HepG2 (cell line): ENCODE results near the gene ANKRD13C. TPM values are rescaled to one million over a fixed set of nuclear protein-coding genes. Genes with fewer than 3 reads are reported as not detected.
A peak's percentile ranks its signal among the peaks of the same experiment; 100 is the strongest.

Experiments
- ADNP ChIP-seq: sonication (generic); formaldehyde crosslinking; IDR thresholded peaks from 2 replicates; pipeline ENCODE4 v1.4.0; 2020; ENCODE audit warnings: missing genetic modification reagents
- BORCS8-MEF2B ChIP-seq: sonication (generic); formaldehyde crosslinking; IDR thresholded peaks from 2 replicates; pipeline ENCODE4 v1.8.0; 2022; ENCODE audit warnings: mild to moderate bottlenecking, missing genetic modification reagents
- NR3C1 ChIP-seq: sonication (generic); formaldehyde crosslinking; IDR thresholded peaks from 2 replicates; pipeline ENCODE4 v1.4.0; 2020; ENCODE audit warnings: missing genetic modification reagents
- PLRG1 ChIP-seq: fragments of 450-650 bp; conservative IDR thresholded peaks from 2 replicates; pipeline ENCODE4 v1.6.1; 2016
- SCMH1 ChIP-seq: sonication (generic); formaldehyde crosslinking; IDR thresholded peaks from 2 replicates; pipeline ENCODE4 v1.9.0; 2021; ENCODE audit warnings: missing genetic modification reagents, mild to moderate bottlenecking, borderline replicate concordance
- SP2 ChIP-seq: sonication (generic); formaldehyde crosslinking; IDR thresholded peaks from 2 replicates; pipeline ENCODE4 v1.5.1; 2020; ENCODE audit warnings: mild to moderate bottlenecking, missing genetic modification reagents
- SP5 ChIP-seq: IDR thresholded peaks from 2 replicates; pipeline ENCODE4 v1.6.1; 2016; ENCODE audit warnings: low read depth, borderline replicate concordance
- SRSF1 ChIP-seq: fragments of 200-400 bp; formaldehyde crosslinking; optimal IDR thresholded peaks from 2 replicates; pipeline ENCODE3; 2017; ENCODE audit warnings: mild to moderate bottlenecking, low read depth, low read length, moderate library complexity
- TCF7 ChIP-seq: sonication (generic); IDR thresholded peaks from 2 replicates; pipeline ENCODE4 v1.6.1; 2016; ENCODE audit warnings: antibody characterized with exemption, low read depth
- TFDP1 ChIP-seq: IDR thresholded peaks from 2 replicates; pipeline ENCODE4 v1.6.1; 2016; ENCODE audit warnings: missing compliant biosample characterization, missing genetic modification reagents, borderline replicate concordance
- YY1 ChIP-seq: IDR thresholded peaks from 2 replicates; pipeline ENCODE4 v1.6.1; 2011; ENCODE audit warnings: low read length, low read depth, moderate library complexity, mild to moderate bottlenecking; ENCODE audit not compliant: insufficient read depth, insufficient replicate concordance
- ZBTB7B ChIP-seq: sonication (generic); formaldehyde crosslinking; IDR thresholded peaks from 2 replicates; pipeline ENCODE4 v1.4.0; 2020; ENCODE audit warnings: missing genetic modification reagents
- ZFP82 ChIP-seq: sonication (generic); formaldehyde crosslinking; IDR thresholded peaks from 2 replicates; pipeline ENCODE4 v1.5.1; 2020; ENCODE audit warnings: mild to moderate bottlenecking, missing genetic modification reagents, borderline replicate concordance
- ZNF180 ChIP-seq: sonication (generic); formaldehyde crosslinking; IDR thresholded peaks from 2 replicates; pipeline ENCODE4 v1.4.0; 2020; ENCODE audit warnings: low read depth, missing genetic modification reagents, borderline replicate concordance
- ZNF451 ChIP-seq: sonication (generic); formaldehyde crosslinking; IDR thresholded peaks from 2 replicates; pipeline ENCODE4 v1.5.0; 2020; ENCODE audit warnings: mild to moderate bottlenecking, missing genetic modification reagents
- ZNF598 ChIP-seq: sonication (generic); formaldehyde crosslinking; IDR thresholded peaks from 2 replicates; pipeline ENCODE4 v1.5.1; 2020; ENCODE audit warnings: mild to moderate bottlenecking, missing genetic modification reagents, borderline replicate concordance
- ZNF672 ChIP-seq: sonication (generic); formaldehyde crosslinking; IDR thresholded peaks from 2 replicates; pipeline ENCODE4 v1.8.1; 2022; ENCODE audit warnings: missing genetic modification reagents
- polyA plus RNA-seq, 8 experiments: library from polyadenylated mRNA; depleted of rRNA in 3 of 8; stranded (reverse) in 7 of 8; unstranded in 1 of 8; fragments of >200 nt; fragmentation: Illumina TruSeq in 4 of 8; extraction: Trizol in 4 of 8; gene quantifications; 2 replicates each; pipeline versions ENCODE4 v1.2.1 to v1.2.3, GENCODE V29; 2011 to 2016; ENCODE audit warnings: low read depth in 4 of 8, missing spikeins in 1 of 8, mixed read lengths in 1 of 8; ENCODE audit not compliant: insufficient read depth in 1 of 8
- total RNA-seq, 5 experiments: library from RNA; depleted of rRNA; stranded (reverse); fragments of >200 nt; fragmentation: Illumina TruSeq; extraction: Trizol; gene quantifications; 2 replicates each; pipeline ENCODE4 v1.2.3, GENCODE V29; 2016; ENCODE audit warnings: low read depth in 1 of 5
- TF ChIP-seq, protein P1 (sequence below): sonication (generic); formaldehyde crosslinking; conservative IDR thresholded peaks from 2 replicates; pipeline ENCODE4 v1.8.0; 2022; ENCODE audit warnings: mild to moderate bottlenecking, moderate library complexity, missing genetic modification reagents
- TF ChIP-seq, protein P2 (sequence below): sonication (generic); formaldehyde crosslinking; IDR thresholded peaks from 2 replicates; pipeline ENCODE4 v1.9.0; 2021; ENCODE audit warnings: mild to moderate bottlenecking, missing genetic modification reagents

Gene ANKRD13C
- total and polyA plus RNA-seq, 2 of the 13 experiments (the other 11 are each of a cell fraction or from before 2014, with no cell fraction given), result 6.2 to 17.6 TPM

- TF ChIP-seq ZNF180 (CRISPR knock-in tag) (no peak), BORCS8-MEF2B (CRISPR knock-in tag) (peak; percentile 30; the same call in 1 of the 2 replicates), SRSF1 (no peak), SP2 (no peak), TFDP1 (CRISPR knock-in tag) (peak; percentile 78; the same call in 1 of the 2 replicates), PLRG1 (no peak), ZFP82 (CRISPR knock-in tag) (0 out of 2 replicates have a peak, but pooled peaks have one; percentile 66), SCMH1 (no peak), ZBTB7B (CRISPR knock-in tag) (no peak), SP5 (0 out of 2 replicates have a peak, but pooled peaks have one; percentile 43), ZNF451 (CRISPR knock-in tag) (no peak; the same call in 1 of the 2 replicates), ZNF672 (CRISPR knock-in tag) (no peak), TCF7 (no peak), YY1 (peak; percentile 95), ADNP (peak; percentile 57; the same call in 1 of the 2 replicates), ZNF598 (CRISPR knock-in tag) (no peak; the same call in 1 of the 2 replicates), NR3C1 (CRISPR knock-in tag) (no peak)
- TF ChIP-seq, protein P1, sequence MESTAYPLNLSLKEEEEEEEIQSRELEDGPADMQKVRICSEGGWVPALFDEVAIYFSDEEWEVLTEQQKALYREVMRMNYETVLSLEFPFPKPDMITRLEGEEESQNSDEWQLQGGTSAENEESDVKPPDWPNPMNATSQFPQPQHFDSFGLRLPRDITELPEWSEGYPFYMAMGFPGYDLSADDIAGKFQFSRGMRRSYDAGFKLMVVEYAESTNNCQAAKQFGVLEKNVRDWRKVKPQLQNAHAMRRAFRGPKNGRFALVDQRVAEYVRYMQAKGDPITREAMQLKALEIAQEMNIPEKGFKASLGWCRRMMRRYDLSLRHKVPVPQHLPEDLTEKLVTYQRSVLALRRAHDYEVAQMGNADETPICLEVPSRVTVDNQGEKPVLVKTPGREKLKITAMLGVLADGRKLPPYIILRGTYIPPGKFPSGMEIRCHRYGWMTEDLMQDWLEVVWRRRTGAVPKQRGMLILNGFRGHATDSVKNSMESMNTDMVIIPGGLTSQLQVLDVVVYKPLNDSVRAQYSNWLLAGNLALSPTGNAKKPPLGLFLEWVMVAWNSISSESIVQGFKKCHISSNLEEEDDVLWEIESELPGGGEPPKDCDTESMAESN (CRISPR knock-in tag), result peak; percentile 45; the same call in 1 of the 2 replicates
- TF ChIP-seq, protein P2, sequence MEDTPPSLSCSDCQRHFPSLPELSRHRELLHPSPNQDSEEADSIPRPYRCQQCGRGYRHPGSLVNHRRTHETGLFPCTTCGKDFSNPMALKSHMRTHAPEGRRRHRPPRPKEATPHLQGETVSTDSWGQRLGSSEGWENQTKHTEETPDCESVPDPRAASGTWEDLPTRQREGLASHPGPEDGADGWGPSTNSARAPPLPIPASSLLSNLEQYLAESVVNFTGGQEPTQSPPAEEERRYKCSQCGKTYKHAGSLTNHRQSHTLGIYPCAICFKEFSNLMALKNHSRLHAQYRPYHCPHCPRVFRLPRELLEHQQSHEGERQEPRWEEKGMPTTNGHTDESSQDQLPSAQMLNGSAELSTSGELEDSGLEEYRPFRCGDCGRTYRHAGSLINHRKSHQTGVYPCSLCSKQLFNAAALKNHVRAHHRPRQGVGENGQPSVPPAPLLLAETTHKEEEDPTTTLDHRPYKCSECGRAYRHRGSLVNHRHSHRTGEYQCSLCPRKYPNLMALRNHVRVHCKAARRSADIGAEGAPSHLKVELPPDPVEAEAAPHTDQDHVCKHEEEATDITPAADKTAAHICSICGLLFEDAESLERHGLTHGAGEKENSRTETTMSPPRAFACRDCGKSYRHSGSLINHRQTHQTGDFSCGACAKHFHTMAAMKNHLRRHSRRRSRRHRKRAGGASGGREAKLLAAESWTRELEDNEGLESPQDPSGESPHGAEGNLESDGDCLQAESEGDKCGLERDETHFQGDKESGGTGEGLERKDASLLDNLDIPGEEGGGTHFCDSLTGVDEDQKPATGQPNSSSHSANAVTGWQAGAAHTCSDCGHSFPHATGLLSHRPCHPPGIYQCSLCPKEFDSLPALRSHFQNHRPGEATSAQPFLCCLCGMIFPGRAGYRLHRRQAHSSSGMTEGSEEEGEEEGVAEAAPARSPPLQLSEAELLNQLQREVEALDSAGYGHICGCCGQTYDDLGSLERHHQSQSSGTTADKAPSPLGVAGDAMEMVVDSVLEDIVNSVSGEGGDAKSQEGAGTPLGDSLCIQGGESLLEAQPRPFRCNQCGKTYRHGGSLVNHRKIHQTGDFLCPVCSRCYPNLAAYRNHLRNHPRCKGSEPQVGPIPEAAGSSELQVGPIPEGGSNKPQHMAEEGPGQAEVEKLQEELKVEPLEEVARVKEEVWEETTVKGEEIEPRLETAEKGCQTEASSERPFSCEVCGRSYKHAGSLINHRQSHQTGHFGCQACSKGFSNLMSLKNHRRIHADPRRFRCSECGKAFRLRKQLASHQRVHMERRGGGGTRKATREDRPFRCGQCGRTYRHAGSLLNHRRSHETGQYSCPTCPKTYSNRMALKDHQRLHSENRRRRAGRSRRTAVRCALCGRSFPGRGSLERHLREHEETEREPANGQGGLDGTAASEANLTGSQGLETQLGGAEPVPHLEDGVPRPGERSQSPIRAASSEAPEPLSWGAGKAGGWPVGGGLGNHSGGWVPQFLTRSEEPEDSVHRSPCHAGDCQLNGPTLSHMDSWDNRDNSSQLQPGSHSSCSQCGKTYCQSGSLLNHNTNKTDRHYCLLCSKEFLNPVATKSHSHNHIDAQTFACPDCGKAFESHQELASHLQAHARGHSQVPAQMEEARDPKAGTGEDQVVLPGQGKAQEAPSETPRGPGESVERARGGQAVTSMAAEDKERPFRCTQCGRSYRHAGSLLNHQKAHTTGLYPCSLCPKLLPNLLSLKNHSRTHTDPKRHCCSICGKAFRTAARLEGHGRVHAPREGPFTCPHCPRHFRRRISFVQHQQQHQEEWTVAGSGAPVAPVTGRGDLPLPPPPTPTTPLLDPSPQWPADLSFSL (CRISPR knock-in tag), result no peak
Observed at GRCh38 chr1:70354332-70355110, at the start of gene ANKRD13C (continued).
